Right lobe of liver (tissue), 4 donors: Measurements from ENCODE around the gene SERPIND1.

ENCODE experiments used
- POLR2A ChIP-seq: fragments of 450-650 bp; IDR thresholded peaks from one replicate; pipeline ENCODE4 v1.6.1; 2017; ENCODE audit warnings: antibody characterized with exemption, mild to moderate bottlenecking
- TF ChIP-seq, protein P1 (sequence below), 4 donors: fragments of 200-600 bp in 3 of 4; fragments of 450-650 bp in 1 of 4; IDR thresholded peaks; one replicate each; pipeline versions ENCODE4 v1.5.1 to v1.8.0; 2016 to 2022; ENCODE audit warnings: antibody characterized with exemption in 4 of 4, mild to moderate bottlenecking in 2 of 4
- donor health status: DM: no; HTN: no; CAD: no.
- donor health status: DM: no; HTN: no; CAD: no.
- donor health status: DM: no; HTN: yes; CAD: no.

DNA sequence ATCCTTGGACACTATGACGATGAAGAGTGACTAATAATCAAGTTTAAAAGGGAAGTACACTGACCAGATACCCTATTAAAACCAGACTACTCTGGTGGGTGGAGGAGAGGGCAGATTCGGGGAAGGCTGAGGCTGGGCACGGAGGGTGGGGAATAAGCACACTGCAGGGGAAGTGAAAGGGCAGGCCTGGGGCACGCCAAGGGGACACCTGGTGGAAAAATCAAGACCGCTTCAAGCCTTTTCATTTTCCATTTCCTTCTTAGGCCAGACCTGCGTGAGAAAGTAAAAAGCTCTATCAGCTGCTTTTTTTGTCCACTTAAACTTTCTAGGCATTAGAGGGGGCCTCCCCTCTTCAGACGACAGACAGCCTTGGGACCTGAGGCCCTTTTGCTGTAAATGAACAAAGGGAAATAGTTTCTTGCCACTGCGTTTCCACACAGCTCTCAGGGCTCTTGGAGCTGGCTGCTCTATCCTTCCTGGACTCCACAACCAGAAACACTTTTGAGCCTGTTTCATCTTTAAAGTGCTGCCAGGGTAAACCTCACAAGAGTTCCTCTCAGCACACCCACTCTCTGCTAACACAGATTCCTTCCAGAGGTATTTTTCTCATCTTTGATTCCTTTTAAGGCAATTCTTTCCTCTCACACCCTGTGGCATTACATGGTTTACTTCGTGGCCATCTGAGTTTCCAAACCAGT, 25.0 kb upstream of the SERPIND1 start:
- TF ChIP-seq POLR2A, result no peak
- TF ChIP-seq, protein P1, sequence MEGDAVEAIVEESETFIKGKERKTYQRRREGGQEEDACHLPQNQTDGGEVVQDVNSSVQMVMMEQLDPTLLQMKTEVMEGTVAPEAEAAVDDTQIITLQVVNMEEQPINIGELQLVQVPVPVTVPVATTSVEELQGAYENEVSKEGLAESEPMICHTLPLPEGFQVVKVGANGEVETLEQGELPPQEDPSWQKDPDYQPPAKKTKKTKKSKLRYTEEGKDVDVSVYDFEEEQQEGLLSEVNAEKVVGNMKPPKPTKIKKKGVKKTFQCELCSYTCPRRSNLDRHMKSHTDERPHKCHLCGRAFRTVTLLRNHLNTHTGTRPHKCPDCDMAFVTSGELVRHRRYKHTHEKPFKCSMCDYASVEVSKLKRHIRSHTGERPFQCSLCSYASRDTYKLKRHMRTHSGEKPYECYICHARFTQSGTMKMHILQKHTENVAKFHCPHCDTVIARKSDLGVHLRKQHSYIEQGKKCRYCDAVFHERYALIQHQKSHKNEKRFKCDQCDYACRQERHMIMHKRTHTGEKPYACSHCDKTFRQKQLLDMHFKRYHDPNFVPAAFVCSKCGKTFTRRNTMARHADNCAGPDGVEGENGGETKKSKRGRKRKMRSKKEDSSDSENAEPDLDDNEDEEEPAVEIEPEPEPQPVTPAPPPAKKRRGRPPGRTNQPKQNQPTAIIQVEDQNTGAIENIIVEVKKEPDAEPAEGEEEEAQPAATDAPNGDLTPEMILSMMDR (IDR thresholded peaks at IDR 0.05), result no peak
